Mucosa of gallbladder (tissue), 1 donor: Measurements from ENCODE around the gene NUP205. TPM values are rescaled to one million over a fixed set of nuclear protein-coding genes. Genes with fewer than 3 reads are reported as not detected.
"Not testable (repeated sequence)": the region's sequence is repeated elsewhere in the genome, so short reads cannot be mapped to it uniquely, and the experiment has no call there.

Source experiments
- DNase-seq: peaks from one replicate; pipeline ENCODE4 v3.0.0-alpha.2; 2020; ENCODE audit warnings: low spot score
- total RNA-seq: library from RNA; stranded (reverse); gene quantifications from one replicate; pipeline ENCODE4 v1.2.1, GENCODE V29; 2021
- donor health status: DM: no; HTN: no; CAD: no.

The NUP205 gene
- total RNA-seq, 1 donor from 2014 or later: 30.9 TPM

- DNase-seq: no peak
Measured at GRCh38 chr7:135620447-135620846, 62.7 kb downstream of the NUP205 start.

DNA sequence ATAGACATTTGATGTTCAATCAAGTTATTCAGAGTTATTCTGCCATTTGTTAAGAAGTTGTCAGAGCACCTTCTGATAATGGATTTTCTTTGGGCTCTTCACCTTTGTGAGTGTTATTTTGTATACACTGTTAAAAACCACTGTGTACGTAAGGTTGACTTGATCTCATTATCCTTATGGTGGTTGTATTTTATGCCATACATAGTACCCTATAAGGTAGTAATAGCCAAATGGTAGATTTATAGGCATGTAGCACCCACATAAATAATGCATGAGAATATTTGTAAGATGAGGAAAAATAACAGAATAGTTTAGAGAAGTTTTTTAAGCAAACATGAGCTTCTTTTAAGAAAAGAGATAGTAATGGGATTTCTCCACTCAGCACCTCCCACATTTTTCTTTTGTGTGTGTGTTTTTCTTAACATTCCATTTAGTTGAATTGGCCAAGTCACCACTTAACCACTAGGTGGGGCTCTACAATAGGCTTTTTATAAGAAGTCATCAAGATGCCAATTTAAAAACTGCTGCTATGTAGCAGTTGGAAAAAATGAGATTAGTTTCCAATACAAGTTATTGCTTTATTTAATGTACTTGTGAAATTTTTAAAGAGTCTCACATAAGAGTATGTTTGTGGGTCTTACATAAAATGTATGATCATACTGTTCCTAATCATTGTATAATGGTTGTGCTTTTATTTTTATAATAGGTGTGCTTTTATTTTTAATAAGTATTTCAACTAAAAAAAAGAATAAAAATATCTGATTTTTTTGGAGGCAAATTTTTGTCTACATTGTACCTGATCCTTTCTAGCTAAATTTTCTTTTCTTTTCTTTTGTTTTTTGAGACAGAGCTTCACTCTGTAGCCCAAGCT lies 63.5 kb downstream of the NUP205 start:
- DNase-seq: peak; percentile 30

DNA sequence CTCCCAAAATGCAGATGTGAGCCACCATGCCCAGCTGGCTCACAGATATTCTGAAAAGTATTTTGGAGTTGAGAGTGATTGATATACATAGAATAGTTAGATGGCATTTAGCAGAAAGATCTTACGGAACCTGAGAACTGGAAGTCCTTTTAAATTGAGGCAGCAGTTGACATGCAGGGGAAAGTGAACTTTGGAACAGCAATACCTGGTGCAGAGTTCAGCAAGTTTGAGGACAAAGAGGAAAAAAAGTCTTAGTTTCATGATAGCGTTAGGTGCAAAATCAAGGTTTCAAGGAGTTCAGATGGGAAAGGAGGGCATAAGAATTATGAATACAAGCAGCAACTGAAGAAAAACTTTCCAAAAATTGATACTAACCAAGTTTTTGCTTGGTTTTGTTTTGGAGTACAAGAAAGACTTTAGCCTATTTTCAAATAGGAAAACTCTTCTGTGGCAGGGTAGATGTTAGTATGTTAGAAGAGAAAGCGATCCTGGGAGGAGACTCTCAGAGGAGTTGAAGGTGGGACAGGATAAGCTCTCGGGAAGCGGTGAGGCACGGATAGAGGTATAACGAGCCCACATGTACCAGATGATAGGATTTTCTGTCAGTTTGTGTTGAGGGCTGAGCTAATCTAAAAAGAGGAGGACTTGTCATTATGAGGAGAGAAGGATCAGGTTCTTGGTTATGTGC lies 76.6 kb downstream of the NUP205 start:
- no peak for DNase-seq

DNA sequence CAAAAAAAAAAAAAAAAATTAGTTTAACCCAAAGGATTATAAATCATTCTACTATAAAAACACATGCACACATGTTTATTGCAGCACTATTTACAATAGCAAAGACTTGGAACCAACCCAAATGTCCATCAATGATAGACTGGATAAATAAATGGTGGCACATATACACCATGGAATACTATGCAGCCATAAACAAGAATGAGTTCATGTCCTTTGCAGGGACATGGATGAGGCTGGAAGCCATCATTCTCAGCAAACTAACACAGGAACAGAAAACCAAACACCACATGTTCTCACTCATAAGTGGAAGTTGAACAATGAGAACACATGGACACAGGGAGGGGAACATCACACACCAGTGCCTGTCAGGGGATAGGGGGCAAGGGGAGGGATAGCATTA lies 82.0 kb downstream of the NUP205 start:
- not testable (repeated sequence) for DNase-seq

DNA sequence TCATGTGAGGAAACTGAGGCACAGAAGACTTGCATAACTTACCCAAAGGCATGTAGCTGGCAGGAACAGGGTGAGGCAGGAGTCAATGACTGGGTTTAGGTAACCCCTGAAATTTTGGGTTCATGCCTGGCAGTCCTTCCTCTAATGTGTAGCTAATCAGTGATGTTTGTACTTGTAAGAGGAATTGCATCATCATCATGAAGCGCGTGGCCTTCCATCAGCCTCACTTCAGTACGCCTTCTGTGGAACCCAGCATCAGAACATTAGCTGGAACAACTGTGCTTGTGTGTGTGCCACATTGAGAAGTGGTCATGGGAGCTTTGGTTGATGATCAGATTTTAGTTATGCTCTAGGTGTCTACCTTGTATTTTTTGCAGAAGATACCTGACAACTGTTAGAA lies 86.4 kb downstream of the NUP205 start:
- no peak for DNase-seq

GRCh38 chr7:135644729-135645128 lies 87.0 kb downstream of the NUP205 start:
- no peak for DNase-seq

GRCh38 chr7:135645296-135645904 lies 87.7 kb downstream of the NUP205 start:
- no peak for DNase-seq

DNA sequence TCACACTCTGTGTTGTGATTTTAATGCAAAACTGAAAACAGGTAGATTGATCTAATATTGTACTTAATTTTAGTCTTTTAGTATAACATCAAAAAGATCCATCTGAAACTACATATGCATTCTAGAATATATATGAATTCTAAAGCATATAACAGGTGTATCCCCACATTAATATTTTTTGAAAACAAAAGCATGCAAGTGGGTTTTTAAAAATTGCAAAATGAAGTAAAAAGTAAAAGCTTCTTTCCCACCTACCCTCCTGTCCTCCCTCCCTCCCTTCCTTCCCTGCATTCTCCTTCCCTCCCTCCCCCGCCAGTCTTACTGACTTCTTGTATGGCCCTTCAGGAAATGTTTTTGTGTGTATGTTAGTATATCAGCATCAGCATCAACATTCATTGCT lies 90.0 kb downstream of the NUP205 start:
- DNase-seq: no peak

- no peak for DNase-seq
Measured at GRCh38 chr7:135648235-135648634, 90.5 kb downstream of the NUP205 start.

DNA sequence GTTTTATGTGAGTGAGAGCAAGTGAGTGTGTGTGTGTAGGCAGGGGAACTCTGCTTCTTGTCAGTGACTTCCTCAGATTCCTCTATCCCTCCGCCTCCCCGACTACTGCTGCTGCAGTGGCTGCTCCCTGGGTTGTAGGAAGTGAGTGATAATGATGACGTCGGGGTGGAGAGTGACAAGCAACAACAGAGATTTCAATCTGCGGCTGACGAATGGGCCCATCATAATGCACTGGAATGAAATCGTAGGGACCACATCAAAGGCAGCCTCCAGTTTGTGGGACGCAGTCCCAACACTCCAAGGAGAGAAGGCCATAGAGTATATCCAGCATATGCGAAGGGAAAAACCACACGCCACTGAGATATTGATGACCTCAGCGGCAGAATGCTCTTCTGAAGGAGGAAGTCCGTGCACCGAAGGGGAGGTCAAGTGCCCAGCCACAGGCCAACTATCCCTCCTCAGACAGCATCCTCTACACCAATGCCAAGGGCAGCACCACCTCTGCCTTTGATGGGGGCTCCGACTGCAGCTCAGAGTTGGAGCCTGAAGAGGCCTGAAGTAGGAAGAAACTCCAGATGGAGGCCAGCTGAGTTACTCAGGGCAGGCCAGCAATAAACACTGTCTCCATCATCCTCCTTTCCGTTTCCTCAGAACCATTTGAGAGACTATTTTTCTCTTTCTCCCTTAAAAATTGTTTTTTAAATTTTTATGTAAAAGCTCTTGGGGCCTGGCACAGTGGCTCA lies 93.3 kb downstream of the NUP205 start:
- peak; percentile 24 for DNase-seq

DNA sequence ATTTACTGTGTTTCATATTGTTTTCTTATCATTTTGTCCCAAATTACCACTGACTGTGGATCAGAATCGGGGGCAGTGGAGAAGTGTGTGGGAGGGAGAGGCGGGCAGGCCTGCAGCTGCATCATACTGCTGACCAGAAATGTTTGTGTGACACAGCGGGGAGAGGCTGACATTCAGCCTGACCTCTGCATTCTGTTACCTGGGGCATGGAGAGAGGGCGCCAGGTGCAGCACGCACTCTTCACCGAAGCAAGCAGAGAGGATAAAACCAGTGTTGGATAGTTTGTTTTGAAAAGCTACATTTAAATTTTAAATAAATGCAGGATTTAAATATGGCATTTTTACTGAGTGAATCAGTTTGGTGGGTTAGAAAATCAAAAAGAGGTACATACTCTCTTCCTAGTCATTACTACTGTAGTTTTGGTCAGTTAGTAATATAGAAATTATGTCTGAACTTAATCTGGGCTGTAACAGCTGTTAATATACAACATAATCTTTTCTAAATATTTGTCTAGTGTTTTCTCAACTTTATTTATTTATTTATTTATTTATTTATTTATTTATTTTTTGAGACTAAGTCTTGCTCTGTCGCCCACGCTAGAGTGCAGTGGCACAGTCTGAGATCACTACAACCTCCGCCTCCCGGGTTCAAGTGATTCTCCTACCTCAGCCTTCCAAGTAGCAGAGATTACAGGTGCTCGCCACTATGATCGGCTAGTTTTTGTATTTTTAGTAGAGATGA lies 95.8 kb downstream of the NUP205 start:
- no peak for DNase-seq

GRCh38 chr7:135658564-135658963 lies 100.8 kb downstream of the NUP205 start:
- no peak for DNase-seq

DNA sequence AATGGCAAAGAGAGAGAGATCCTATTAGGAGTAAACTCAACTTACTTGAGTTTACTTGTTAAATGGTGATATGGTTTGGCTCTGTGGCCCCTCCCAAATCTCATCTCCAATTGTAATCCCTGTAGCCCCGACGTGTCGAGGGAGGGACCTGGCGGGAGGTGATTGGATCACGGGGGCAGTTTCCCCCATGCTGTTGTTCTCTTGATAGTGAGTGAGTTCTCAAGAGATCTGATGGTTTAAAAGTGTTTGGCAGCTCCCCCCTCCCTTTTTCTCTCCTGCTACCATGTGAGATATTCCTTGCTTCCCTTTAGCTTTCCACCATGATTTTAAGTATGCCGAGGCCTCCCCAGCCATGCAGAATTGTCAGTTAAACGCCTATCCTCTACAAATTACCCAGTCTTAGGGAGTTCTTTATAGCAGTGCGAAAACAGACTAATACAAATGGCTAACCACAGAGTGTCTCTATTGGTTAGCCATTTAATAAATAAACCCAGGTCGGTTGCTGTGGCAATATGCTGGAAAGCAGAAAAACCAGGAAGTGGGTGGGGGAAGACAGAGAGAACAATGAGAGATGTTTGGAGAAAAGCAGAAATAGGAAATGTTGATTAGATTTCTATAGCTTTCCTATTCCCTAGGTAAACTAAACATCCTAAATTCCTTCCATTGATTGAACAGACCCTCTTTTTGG lies 101.6 kb downstream of the NUP205 start:
- no peak for DNase-seq

DNA sequence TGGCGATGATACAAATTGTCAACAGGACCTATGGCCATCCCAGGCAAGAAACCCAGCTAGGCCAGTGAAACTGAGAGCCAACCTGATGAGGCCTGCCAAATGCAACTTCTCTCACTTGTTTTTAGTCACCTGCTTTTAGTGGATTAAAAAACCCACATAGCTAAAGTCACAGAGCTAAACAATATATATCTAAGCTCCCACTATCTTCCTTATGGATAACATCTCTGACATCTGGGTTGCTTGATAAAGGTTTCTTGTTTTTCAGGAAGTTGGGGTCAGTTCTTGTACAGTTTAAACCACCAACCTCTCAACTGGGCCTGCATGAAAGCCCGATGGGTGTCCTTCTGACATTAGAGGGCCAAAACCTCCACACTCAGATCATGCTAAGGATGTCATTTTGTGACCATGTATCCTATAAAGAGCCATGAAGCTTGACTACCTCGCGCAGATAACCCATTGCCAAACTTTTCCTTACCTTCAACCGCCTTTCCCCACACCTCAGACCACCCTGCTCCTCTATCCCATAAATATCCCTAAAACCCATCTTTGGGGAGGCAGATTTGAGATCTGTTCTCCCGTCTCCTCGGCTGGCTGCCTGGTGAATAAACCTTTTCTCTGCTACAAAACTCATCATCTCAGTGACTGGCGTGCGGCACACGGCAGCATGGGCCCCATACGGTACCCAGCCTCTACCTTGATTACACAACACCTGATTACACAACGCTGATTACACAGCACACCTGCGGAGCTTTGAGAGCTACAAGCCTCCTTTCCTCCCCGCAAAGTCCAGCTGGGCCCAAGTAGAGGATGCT lies 103.8 kb downstream of the NUP205 start:
- no peak for DNase-seq

DNA sequence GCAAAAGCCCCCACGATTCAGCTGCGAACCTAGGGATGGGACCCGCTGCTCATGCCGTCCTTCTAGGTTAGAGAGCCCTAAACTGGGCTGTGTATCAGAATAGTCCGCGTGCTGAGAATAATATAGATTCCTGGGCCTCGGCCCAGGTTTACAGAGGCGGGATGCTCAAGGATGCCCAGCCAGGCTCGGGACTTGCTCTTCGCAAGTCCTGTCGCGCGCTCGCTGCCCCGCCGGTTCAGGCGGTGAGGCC lies 104.3 kb downstream of the NUP205 start:
- no peak for DNase-seq

DNA sequence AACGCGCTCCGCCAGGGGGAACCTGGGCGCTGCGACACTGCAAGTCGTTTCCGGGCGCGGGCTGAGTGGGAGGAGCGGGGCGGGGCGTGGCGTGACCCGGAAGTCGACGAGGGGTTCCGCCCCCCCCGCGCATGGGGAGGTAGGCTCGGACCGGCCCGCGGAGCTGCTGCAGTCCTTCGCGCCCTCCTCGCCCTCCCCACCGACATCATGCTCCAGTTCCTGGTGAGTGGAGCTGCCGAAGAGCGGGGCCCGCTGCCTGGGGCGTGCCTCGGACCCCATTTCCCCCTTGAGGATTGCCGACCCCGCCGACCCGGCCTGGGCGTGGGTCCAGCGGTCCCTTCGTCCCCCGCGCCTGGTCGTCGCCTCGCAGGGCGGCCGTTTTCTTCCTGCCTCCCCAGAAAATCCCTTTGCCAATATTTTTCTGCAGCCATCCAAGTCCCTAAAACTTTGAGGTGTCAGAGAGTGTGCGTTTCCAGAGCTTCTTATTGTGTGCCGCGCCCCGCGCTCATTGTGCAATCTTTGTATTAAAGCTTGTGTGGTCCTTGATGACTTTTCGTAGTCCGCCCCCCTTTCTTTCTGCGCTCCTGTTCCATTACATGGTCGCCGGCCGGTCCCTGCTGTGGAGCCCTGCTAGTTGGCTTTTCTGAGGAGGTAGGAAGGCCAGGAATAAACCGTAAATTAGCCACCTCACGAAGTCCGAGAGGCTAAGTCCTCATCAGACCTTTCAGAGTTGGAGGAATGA lies 104.8 kb downstream of the NUP205 start, which contains the start of gene STMP1:
Gene STMP1 (plus strand): TSS at position 142 of the 742 bp plus-strand sequence.
- peak; percentile 96 for DNase-seq

DNA sequence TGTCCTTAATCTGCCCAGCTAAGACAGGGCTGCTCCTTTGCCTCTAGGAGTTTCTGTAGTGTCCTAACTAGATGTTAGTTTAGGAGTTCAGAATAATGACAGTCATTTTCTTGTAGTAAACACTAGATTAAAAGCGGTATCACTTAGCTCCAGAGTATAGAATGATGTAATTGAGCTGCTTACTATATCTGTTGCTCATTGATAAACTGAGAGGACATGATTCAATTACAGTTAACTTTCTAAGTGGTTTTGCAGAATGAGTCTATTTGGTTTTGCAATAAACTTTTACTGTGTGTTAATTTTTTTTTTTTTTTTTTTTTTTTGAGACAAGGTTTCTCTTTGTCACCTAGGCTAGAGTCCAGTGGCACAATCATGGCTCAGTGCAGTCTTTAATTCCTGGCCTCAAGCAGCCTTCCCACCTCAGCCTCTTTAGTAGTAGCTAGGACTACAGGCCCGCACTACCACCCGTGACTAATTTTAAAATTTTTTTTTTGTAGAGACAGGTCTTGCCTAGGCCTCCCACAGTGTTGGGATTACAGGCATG lies 106.4 kb downstream of the NUP205 start:
- DNase-seq: no peak

DNA sequence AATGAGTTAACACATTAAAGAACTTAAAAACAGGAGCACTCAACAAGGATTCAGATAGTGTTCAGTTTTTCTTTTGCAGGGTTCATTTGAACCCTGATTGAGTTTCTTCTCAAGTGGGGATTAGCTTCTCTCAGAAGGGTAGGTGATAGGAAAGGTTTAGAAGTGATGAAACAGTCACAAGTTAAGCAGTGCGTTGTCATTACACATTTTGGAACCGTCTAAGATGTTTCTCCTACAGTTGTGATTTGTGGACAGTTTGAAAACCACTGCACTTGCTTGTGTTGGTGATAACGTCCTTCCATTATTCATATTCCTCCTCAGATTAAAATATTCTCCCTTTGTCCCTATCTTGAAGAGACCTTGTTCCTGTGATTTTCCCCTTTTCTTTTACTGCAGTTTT lies 107.3 kb downstream of the NUP205 start:
- no peak for DNase-seq

DNA sequence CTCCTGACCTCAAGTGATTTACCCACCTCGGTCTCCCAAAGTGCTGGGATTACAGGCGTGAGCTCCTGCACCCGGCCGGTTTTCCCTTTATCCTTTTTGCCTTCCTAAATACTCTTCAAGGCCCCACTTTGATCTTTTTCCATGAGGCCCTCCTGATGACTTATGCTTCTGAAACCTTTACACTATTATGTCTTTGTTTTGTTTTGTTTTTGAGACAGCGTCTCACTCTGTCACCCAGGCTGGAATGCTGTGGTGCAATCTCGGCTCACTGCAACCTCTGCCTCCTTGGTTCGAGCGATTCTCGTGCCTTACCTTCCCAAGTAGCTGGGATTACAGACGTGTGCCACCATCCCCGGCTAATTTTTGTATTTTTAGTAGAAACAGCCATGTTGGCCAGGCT lies 108.4 kb downstream of the NUP205 start:
- DNase-seq: no peak
